Activated naive CD4-positive, alpha-beta T cell treated with Interleukin-2 at 50 U/mL for 16 hours (primary cell): Measurements from ENCODE around the gene TXN.
"Not testable (repeated sequence)": the region's sequence is repeated elsewhere in the genome, so short reads cannot be mapped to it uniquely, and the experiment has no call there.

Experiments
- DNase-seq: peaks from one replicate; pipeline ENCODE4 v3.0.0-alpha.2; 2020

TXN gene

GRCh38 chr9:110207071-110207641 lies 49.2 kb downstream of the TXN start:
- no peak for DNase-seq

GRCh38 chr9:110206389-110206788 lies 49.9 kb downstream of the TXN start:
- DNase-seq: no peak

DNA sequence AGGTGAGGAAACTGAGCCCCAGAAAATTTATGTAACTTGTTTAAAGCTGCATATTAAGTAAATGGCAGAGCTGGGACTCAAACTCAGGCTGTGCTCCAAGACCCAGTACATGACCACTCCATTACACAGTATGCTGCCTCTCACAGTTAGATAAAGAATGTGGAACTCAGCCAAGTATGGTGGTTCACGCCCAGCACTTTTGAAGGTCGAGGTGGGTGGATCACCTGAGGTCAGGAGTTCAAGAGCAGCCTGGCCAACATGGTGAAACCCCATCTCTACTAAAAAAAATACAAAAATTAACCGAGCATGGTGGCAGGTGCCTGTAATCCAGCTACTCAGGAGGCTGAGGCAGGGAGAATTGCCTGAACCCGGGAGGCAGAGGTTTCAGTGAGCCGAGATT lies 50.7 kb downstream of the TXN start:
- DNase-seq: not testable (repeated sequence)

- no peak for DNase-seq
Measured at GRCh38 chr9:110202232-110202631, 54.1 kb downstream of the TXN start.

DNA sequence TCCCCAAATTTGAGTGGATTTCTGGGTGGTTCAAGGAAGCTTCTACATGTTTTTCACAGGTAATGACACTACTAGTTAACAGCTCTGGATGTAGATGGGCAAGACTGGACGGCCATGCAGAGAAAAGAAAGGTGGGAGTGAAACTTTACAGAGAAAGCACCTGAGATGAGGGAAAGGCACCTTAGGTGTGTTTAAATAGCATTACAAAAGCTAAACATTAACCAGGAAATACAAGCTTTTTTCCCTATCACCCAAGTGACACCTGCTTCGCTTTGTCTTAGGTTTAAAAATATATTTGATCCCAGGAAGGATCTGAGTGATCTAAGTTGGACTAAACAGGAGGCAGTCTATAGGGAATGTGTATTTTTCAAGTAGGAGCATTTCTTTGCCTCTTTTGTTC lies 56.7 kb downstream of the TXN start:
- DNase-seq: no peak

- DNase-seq: no peak
Measured at GRCh38 chr9:110198357-110198756, 58.0 kb downstream of the TXN start.

DNA sequence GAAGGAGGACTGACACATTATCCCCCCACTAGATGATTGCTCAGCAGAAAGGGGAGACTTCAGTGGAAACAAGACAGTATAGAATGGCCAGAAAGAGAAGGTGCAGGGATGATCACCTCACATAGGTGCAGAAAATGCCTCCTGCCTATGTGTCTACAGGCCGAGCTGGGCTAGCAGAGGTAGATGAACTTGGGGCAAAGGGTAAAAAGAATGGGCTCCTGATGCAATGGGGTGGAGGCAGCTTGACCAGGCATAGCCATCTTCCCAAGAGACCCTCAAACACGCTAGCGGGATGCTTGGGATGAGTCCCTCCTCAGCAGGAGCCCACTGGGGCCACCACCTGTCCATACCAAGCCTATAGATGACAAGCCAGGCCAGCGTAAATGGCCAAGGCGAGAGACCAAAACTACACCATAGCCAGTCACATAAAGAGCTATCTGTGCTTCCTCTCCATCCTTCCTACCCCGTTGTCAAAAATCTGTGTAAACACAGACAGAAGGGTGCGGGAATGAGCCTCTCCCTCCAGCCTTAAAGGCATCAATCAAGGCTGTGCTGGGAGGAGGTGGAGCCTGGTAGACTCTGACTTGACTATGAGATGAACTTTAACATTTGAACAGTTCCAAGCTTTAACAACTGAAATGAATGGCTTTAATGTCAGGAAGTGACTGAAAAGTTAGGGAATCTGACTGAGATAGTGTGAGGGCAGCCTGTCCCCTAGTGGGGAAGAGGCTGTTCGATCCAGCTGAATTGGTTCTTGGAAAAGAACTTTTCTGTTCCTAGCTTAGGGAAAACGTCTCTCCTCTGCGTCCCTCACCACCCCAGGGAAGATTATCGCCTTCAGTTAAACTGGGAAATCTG lies 58.7 kb downstream of the TXN start:
- no peak for DNase-seq

- DNase-seq: not testable (repeated sequence)
Measured at GRCh38 chr9:110196084-110196499, 60.2 kb downstream of the TXN start.
